ENCODE measurements around the gene NRL. TPM values are rescaled to one million over a fixed set of nuclear protein-coding genes. Genes with fewer than 3 reads are reported as not detected.

The NRL gene
- total and polyA plus RNA-seq, 9 of the 15 experiments (the other 6 are each of a cell fraction or from before 2014, with no cell fraction given) = 0.07 to 2.7 (median 1.4) TPM; not detected in 1

GRCh38 chr14:24075485-24076301 lies 39.1 kb downstream of the NRL start (continued):
- TF ChIP-seq STAG1 (CRISPR knock-in tag; IDR thresholded peaks at IDR 0.05; ENCODE audit: borderline replicate concordance) (no peak), CREBBP (IDR thresholded peaks at IDR 0.05; ENCODE audit: low read depth, low read length) (no peak), TEAD2 (tag; IDR thresholded peaks at IDR 0.05) (no peak), HMG20B (CRISPR knock-in tag; IDR thresholded peaks at IDR 0.05) (no peak)

- H3K9me3 ChIP-seq (replicated peaks; ENCODE audit: control insufficient read depth, insufficient read depth, low read depth, low read length) = no peaks in the 10 kb centered on the region
- H3K27ac ChIP-seq (ENCODE audit: extremely low read depth, low read depth, low read length) = no peak overlapping the region
- ATAC-seq (no peak), FAIRE-seq (no peak), DNase-seq (ENCODE audit: extremely low read depth in 1 of 4, low spot score in 3 of 4) (no peak)
- TF ChIP-seq HDAC1 (IDR thresholded peaks at IDR 0.05) (no peak), BDP1 (IDR thresholded peaks at IDR 0.05; ENCODE audit: insufficient read depth, insufficient read length) (no peak), KLF13 (tag; IDR thresholded peaks at IDR 0.05; ENCODE audit: borderline replicate concordance, low read depth) (no peak), KDM2B (CRISPR knock-in tag; IDR thresholded peaks at IDR 0.05) (no peak), CREB3 (tag; conservative IDR thresholded peaks at IDR 0.05; ENCODE audit: low read depth) (no peak), KAT7 (CRISPR knock-in tag; IDR thresholded peaks at IDR 0.05; ENCODE audit: borderline replicate concordance) (no peak), AFF4 (CRISPR knock-in tag; IDR thresholded peaks at IDR 0.05) (no peak), ZNF75A (CRISPR knock-in tag; IDR thresholded peaks at IDR 0.05) (no peak), FOXK2 (conservative IDR thresholded peaks at IDR 0.05 in 1 of 2, IDR thresholded peaks at IDR 0.05 in 1 of 2; ENCODE audit: low read depth in 2 of 2) (no peak)
- no peak overlapping the region for H2AFZ ChIP-seq (ENCODE audit: low read depth, low read length)
- no peaks in the 10 kb centered on the region for H3K36me3 ChIP-seq (ENCODE audit: control insufficient read depth, insufficient read depth, low read length)
- no peak overlapping the region for H3K9ac ChIP-seq (ENCODE audit: insufficient read depth in 1 of 2, low read depth in 2 of 2, low read length in 2 of 2)
- H3K9me1 ChIP-seq (ENCODE audit: control insufficient read depth, insufficient read depth, low read length) = no peaks in the 10 kb centered on the region
- no peak overlapping the region for H3K4me2 ChIP-seq (ENCODE audit: insufficient read depth, low read length)
- no peaks in the 10 kb centered on the region for H3K79me2 ChIP-seq (ENCODE audit: control insufficient read depth, insufficient read depth, low read length)
- no TSS peak for BruUV-seq (replicated peaks)
- H3K4me1 ChIP-seq (replicated peaks in 1 of 2; ENCODE audit: control insufficient read depth in 2 of 2, insufficient read depth in 2 of 2, low read length in 2 of 2) = peaks cover 0 to 12% of the 10 kb centered on the region in 2 experiments; a peak in 2 of 5 replicates
- intact Hi-C loops (cut with micrococcal nuclease) = no loop called here
- no peak overlapping the region for H3K4me3 ChIP-seq
- WGBS (ENCODE audit: insufficient coverage, low coverage, missing lambda C conversion rate) = 24% methylated on average over 11 of the region's 11 CpGs
- ChIA-PET POLR2A (interaction anchor here (1.0 to 1.1 kb wide), 2 partner anchors 10 to 14 kb away, joined by 3 to 4 read pairs; no protein-coding TSS in a partner anchor), CTCF (ENCODE audit: low intra/inter-chr PET ratio) (no interaction called here)
- H4K20me1 ChIP-seq (replicated peaks; ENCODE audit: control insufficient read depth, insufficient read depth, low read length) = no peaks in the 10 kb centered on the region
- in situ Hi-C loops (cut with MboI) = no loop called here
- peaks cover 0 to 27% of the 10 kb centered on the region in 2 experiments; a peak in 2 of 5 replicates for H3K27me3 ChIP-seq (ENCODE audit: control insufficient read depth in 2 of 2, insufficient read depth in 2 of 2, low read length in 2 of 2)
Observed at GRCh38 chr14:24074625-24075484, 39.9 kb downstream of the NRL start.
